Peyer's patch (tissue), 4 donors: ENCODE measurements around the gene ELP2.

Experiments
- CTCF ChIP-seq, 6 experiments: fragments of 450-650 bp in 4 of 6; fragments of 200-600 bp in 2 of 6; sonication (generic) in 1 of 6; IDR thresholded peaks; one replicate each; pipeline ENCODE4 v1.5.1; 2017 to 2019; ENCODE audit warnings: antibody characterized with exemption in 6 of 6, mild to moderate bottlenecking in 3 of 6, moderate library complexity in 1 of 6
- POLR2A ChIP-seq, 2 donors: fragments of 450-650 bp; IDR thresholded peaks; one replicate each; pipeline ENCODE4 v1.5.1; 2017; ENCODE audit warnings: antibody characterized with exemption in 2 of 2, mild to moderate bottlenecking in 2 of 2, moderate library complexity in 2 of 2

- TF ChIP-seq CTCF (IDR thresholded peaks at IDR 0.05) (no peak), POLR2A (IDR thresholded peaks at IDR 0.05) (no peak)
Observed at GRCh38 chr18:36194600-36195315, 65.1 kb downstream of the ELP2 start.
